ENCODE measurements around the gene ELOVL5. TPM values are rescaled to one million over a fixed set of nuclear protein-coding genes. Genes with fewer than 3 reads are reported as not detected.

Gene ELOVL5
- total and polyA plus RNA-seq, 4 donors, result 22.1 to 77.8 (median 57.8) TPM

DNA sequence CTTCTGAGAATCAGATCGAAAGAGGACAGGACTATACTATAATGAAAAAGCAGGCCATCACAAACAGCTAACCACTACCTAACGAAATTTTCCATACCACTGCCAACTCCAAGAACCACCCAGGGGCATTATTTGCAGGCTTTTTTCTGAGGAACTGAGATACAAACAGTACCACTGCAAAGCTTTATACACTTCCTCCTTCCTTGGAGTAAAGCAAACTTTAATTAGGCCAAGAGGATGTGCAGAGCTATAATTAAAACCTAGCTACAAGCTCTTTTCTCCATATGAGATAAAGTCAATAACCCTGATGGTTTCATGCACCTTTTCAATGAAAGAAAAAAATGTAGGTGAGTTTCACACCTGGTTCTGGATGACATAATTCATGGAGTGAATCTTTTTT is 68.5 kb downstream of the ELOVL5 start:
- Histone ChIP-seq H3K9ac (ENCODE audit: low read depth in 1 of 2, low read length in 2 of 2) (no peak overlapping the region), H3K9me3 (ENCODE audit: control insufficient read depth in 4 of 4, low read length in 3 of 4) (no peaks in the 10 kb centered on the region), H3K4me1 (ENCODE audit: control insufficient read depth in 4 of 4, insufficient read depth in 4 of 4, low read length in 3 of 4) (peaks cover 6 to 21% (median 15%) of the 10 kb centered on the region in 4 donors), H3K4me3 (ENCODE audit: low read depth in 1 of 3, low read length in 3 of 3) (no peak overlapping the region), H3K27me3 (ENCODE audit: control insufficient read depth in 4 of 4, insufficient read depth in 4 of 4, low read length in 3 of 4) (no peaks in the 10 kb centered on the region), H3K27ac (ENCODE audit: low read depth in 1 of 2, low read length in 2 of 2) (no peak overlapping the region), H3K36me3 (ENCODE audit: control insufficient read depth in 4 of 4, insufficient read depth in 3 of 4, low read depth in 1 of 4, low read length in 3 of 4) (peaks cover 0 to 13% (median 6%) of the 10 kb centered on the region in 4 donors)
- no peak for DNase-seq (ENCODE audit: low spot score)
- TF ChIP-seq FOXA2 (IDR thresholded peaks at IDR 0.05), result no peak
- TF ChIP-seq YY1 (IDR thresholded peaks at IDR 0.05), result no peak
- TF ChIP-seq EGR1 (IDR thresholded peaks at IDR 0.05; ENCODE audit: low read depth in 2 of 2), result no peak
- TF ChIP-seq, protein P1, sequence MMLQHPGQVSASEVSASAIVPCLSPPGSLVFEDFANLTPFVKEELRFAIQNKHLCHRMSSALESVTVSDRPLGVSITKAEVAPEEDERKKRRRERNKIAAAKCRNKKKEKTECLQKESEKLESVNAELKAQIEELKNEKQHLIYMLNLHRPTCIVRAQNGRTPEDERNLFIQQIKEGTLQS (IDR thresholded peaks at IDR 0.05), result no peak
- TF ChIP-seq, protein P2, sequence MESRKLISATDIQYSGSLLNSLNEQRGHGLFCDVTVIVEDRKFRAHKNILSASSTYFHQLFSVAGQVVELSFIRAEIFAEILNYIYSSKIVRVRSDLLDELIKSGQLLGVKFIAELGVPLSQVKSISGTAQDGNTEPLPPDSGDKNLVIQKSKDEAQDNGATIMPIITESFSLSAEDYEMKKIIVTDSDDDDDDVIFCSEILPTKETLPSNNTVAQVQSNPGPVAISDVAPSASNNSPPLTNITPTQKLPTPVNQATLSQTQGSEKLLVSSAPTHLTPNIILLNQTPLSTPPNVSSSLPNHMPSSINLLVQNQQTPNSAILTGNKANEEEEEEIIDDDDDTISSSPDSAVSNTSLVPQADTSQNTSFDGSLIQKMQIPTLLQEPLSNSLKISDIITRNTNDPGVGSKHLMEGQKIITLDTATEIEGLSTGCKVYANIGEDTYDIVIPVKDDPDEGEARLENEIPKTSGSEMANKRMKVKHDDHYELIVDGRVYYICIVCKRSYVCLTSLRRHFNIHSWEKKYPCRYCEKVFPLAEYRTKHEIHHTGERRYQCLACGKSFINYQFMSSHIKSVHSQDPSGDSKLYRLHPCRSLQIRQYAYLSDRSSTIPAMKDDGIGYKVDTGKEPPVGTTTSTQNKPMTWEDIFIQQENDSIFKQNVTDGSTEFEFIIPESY (IDR thresholded peaks at IDR 0.05), result no peak
- no peak for TF ChIP-seq SP1 (IDR thresholded peaks at IDR 0.05)
- TF ChIP-seq NR2F2 (IDR thresholded peaks at IDR 0.05), result no peak
- no peak for TF ChIP-seq HNF4A (conservative IDR thresholded peaks at IDR 0.05)
- TF ChIP-seq JUND (IDR thresholded peaks at IDR 0.05), result no peak
- TF ChIP-seq RXRA (IDR thresholded peaks at IDR 0.05), result no peak
- no peak for TF ChIP-seq TAF1 (conservative IDR thresholded peaks at IDR 0.05)
- 96% methylated on average over 2 of the region's 2 CpGs for WGBS

- Histone ChIP-seq H3K4me3 (ENCODE audit: low read depth in 1 of 3, low read length in 3 of 3) (no peak overlapping the region), H3K9ac (ENCODE audit: low read depth in 1 of 2, low read length in 2 of 2) (no peak overlapping the region), H3K36me3 (ENCODE audit: control insufficient read depth in 4 of 4, insufficient read depth in 3 of 4, low read depth in 1 of 4, low read length in 3 of 4) (peaks cover 0 to 14% (median 13%) of the 10 kb centered on the region in 4 donors), H3K27me3 (ENCODE audit: control insufficient read depth in 4 of 4, insufficient read depth in 4 of 4, low read length in 3 of 4) (no peaks in the 10 kb centered on the region), H3K9me3 (ENCODE audit: control insufficient read depth in 4 of 4, low read length in 3 of 4) (no peaks in the 10 kb centered on the region), H3K4me1 (ENCODE audit: control insufficient read depth in 4 of 4, insufficient read depth in 4 of 4, low read length in 3 of 4) (peaks cover 6 to 21% (median 15%) of the 10 kb centered on the region in 4 donors), H3K27ac (ENCODE audit: low read depth in 1 of 2, low read length in 2 of 2) (no peak overlapping the region)
- no peak for DNase-seq (ENCODE audit: low spot score)
- TF ChIP-seq TAF1 (conservative IDR thresholded peaks at IDR 0.05), result no peak
- TF ChIP-seq RAD21 (IDR thresholded peaks at IDR 0.05), result no peak
- no peak for TF ChIP-seq YY1 (IDR thresholded peaks at IDR 0.05)
- TF ChIP-seq HNF4A (conservative IDR thresholded peaks at IDR 0.05), result no peak
- TF ChIP-seq, protein P1 (IDR thresholded peaks at IDR 0.05), result no peak
- TF ChIP-seq, protein P3, sequence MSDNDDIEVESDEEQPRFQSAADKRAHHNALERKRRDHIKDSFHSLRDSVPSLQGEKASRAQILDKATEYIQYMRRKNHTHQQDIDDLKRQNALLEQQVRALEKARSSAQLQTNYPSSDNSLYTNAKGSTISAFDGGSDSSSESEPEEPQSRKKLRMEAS (IDR thresholded peaks at IDR 0.05), result no peak
- no peak for TF ChIP-seq NR2F2 (IDR thresholded peaks at IDR 0.05)
- TF ChIP-seq RXRA (IDR thresholded peaks at IDR 0.05), result no peak
- no peak for TF ChIP-seq REST (IDR thresholded peaks at IDR 0.05)
- no peak for TF ChIP-seq HNF4G (IDR thresholded peaks at IDR 0.05)
- WGBS, result 71% methylated on average over 3 of the region's 3 CpGs
These were observed 69.5 kb downstream of the ELOVL5 start for GRCh38 chr6:53279293-53279692.
